Skeletal muscle cell (primary cell): ENCODE data around the gene MATN3.
A peak's percentile ranks its signal among the peaks of the same experiment; 100 is the strongest.
"Not testable (repeated sequence)": the region's sequence is repeated elsewhere in the genome, so short reads cannot be mapped to it uniquely, and the experiment has no call there.

Experiments used
- DNase-seq: peaks from one replicate; pipeline ENCODE4 v3.0.0-alpha.2; 2010; ENCODE audit warnings: low read depth
- H3K4me3 ChIP-seq: 2 replicates; pipeline ENCODE4 v1.5.1; 2011; ENCODE audit warnings: low read depth, mild to moderate bottlenecking, control low read depth, low read length, moderate library complexity

MATN3 gene, protein sequence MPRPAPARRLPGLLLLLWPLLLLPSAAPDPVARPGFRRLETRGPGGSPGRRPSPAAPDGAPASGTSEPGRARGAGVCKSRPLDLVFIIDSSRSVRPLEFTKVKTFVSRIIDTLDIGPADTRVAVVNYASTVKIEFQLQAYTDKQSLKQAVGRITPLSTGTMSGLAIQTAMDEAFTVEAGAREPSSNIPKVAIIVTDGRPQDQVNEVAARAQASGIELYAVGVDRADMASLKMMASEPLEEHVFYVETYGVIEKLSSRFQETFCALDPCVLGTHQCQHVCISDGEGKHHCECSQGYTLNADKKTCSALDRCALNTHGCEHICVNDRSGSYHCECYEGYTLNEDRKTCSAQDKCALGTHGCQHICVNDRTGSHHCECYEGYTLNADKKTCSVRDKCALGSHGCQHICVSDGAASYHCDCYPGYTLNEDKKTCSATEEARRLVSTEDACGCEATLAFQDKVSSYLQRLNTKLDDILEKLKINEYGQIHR

DNA sequence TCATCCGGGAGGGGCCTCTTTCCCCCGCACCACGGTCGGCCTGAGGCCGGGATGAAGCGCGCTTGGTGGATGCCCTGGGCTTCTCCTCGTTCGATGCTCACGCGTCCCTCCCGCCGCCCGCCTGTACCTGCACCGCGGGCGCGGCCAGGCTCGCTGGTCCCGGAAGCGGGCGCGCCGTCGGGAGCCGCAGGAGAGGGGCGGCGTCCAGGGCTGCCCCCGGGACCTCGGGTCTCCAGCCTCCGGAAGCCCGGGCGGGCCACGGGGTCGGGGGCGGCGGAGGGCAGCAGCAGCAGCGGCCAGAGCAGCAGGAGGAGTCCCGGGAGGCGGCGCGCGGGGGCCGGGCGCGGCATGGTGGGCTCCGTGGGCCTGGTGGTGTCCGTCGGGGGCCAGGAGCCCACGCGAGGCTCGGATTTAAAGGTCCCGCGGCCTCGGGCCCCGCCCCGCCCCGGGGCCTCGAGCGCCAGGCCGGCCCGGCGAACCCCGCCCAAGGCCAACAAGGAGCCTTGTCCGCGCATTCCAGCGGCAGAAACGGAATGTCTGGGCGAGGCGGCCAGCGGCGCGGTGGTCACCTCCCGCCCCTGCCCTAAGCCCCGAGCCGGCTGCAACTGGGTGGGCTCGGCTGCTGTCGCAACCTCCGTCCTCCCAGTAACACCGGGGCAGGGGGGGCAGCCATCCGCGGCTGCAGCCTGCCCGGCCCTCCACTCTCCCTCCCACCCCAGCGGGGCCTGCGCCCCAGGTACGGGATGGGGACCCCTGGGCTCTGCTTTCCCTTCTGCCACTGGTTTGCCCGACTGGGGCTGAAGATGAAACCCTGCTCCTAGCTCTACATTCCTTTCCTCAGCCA, at the start of gene MATN3:
TSS of gene MATN3 (minus strand) at position 387 of the 844 bp plus-strand sequence. CDS start at position 350, 37 bp downstream.
- DNase-seq, result no peak
- peak within 1 kb of the TSS; percentile 46 for H3K4me3 ChIP-seq

- H3K4me3 ChIP-seq, result no peak overlapping the region
- DNase-seq, result no peak
These were observed 49.5 kb upstream of the MATN3 start for GRCh38 chr2:20061940-20062339.

DNA sequence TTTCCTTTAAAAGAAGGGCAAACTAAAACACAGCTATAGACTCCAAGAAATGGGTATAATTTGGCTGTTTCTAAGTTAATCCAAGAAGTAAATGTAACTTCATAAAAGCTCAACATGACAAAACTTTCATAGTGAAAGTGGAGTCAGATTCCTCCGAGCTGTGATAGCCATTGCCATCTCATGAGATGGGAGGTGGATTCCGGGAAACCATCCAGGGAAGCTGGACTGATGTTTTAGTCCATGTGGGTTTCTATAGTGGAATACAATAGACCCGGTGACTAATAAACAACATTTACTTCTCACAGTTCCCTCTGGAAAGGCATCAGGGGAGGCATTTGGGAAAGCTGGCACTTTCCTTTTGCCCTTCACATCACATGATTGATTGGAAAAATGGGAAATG, 49.0 kb upstream of the MATN3 start:
- DNase-seq, result peak; percentile 60
- no peak overlapping the region for H3K4me3 ChIP-seq

- no peak for DNase-seq
- no peak overlapping the region for H3K4me3 ChIP-seq
These were observed 47.6 kb upstream of the MATN3 start for GRCh38 chr2:20060106-20060505.

DNA sequence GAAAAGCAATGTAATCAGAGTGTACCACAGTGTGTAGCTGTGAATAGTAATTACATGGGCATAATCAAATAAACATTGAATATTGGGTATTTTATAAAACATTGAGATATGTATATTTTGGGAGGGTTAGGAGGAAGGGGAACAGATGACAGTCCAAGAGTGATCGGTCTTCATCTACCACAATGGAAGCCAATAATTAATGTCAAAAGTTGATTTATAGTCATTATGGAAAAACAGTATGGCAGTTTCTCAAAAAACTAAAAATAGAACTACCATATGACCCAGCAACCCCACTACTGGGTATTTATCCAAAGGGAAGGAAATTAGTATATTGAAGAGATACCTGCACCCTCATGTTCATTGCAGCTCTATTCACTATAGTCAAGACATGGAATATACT, 44.8 kb upstream of the MATN3 start:
- no peak for DNase-seq
- no peak overlapping the region for H3K4me3 ChIP-seq

DNA sequence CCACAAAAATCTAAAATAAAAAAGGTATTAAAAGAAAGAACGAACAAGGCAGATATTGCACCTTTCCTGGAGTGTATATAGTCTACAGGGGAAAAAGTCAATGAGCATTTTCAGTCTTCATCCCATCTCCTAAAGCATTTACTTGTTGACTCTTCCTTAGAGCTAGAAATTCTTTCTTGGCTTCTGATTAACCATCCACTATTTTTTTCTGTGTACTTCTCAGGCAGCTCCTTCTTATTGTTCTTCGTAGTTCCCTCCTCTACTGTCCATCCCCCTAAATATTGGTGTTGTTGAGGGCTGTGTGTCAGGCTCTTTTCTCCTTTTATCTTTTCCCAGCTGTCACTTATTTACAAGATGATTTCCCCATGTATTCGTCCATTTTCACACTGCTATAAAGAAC, 42.5 kb upstream of the MATN3 start:
- no peak for DNase-seq
- no peak overlapping the region for H3K4me3 ChIP-seq

GRCh38 chr2:20054119-20054518, 41.7 kb upstream of the MATN3 start:
- DNase-seq, result no peak
- no peak overlapping the region for H3K4me3 ChIP-seq

GRCh38 chr2:20052861-20053281, 40.4 kb upstream of the MATN3 start:
- peak; percentile 82 for DNase-seq
- peak overlapping the region; percentile 80 for H3K4me3 ChIP-seq

- no peak for DNase-seq
- H3K4me3 ChIP-seq, result peak overlapping the region; percentile 80
These were observed 39.9 kb upstream of the MATN3 start for GRCh38 chr2:20052229-20052851.

- H3K4me3 ChIP-seq, result peak within 1 kb of the TSS; percentile 80
- peak; percentile 100 for DNase-seq
These were observed 39.2 kb upstream of the MATN3 start, which contains the start of gene LAPTM4A for GRCh38 chr2:20051532-20052228. Gene LAPTM4A, minus strand, starts transcription at chr2:20051628. Its CDS starts 108 bp downstream, at chr2:20051520.

DNA sequence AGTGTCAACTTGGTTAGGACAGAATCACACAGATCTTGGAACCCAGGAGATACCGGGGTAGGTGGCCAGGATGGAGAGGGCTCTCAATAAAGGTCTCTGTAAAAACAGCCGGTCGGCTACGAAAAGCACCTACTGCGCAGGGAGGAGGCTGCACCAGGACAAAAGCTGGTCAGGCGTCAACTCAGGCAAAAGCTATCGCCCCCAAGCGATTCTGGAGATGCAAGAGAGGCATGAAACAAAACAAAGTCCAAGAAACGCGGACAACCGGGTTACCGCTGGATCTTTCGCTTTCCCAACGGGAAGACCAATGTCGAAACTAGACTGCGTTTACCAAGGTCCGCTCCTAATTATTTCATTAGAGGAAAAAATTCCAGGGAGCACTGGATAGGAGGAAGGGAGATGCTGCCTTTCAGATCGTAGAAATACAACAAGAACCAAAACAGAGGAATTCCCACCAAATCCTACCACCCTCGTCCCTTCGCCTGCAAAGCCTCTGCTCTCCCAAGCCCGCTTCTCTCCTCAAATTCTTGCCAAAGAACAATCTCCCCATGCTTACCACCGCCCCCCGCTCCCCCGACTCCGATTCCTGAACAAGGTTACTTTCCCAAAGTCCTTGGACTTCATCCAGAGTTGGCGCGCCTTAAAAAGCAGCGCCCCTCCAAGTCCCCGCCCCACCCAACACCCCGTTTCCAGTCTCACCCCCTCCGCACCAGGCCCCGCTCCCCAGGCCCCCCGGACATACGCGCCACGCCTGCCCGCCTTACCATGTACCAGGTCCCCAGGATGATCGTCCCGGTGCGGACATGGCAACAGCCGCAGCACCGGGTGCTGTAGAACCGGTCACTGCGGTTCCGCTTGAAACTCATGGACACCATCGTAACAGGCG, 38.4 kb upstream of the MATN3 start:
- H3K4me3 ChIP-seq, result peak overlapping the region; percentile 80
- DNase-seq, result no peak

DNA sequence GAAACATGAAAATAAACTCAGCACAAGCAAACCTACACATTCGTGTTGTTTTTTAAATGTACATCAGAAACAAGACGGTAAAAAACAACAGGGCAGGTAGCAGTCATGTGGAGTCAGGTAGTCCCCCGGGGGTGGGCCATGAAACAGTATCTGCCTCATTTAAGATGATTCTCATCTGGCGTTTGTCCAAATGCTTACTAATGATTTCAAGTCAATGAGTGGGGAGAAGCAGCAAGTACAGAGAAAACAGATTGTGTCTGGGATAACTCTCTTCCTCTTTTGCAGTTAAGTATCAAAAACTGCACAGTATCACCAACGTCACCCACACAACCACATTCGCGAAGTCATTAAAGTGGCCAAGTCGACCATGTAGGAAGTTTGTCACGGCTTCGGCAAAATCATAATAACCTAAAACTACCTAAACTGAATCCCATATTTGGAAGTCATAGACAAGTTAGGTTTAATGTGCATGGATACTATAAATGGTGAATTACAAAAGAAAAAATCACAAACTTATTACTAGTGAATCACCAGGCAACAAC, 37.7 kb upstream of the MATN3 start:
- no peak for DNase-seq
- peak overlapping the region; percentile 80 for H3K4me3 ChIP-seq

- peak overlapping the region; percentile 80 for H3K4me3 ChIP-seq
- no peak for DNase-seq
These were observed 37.2 kb upstream of the MATN3 start for GRCh38 chr2:20049637-20050036.

DNA sequence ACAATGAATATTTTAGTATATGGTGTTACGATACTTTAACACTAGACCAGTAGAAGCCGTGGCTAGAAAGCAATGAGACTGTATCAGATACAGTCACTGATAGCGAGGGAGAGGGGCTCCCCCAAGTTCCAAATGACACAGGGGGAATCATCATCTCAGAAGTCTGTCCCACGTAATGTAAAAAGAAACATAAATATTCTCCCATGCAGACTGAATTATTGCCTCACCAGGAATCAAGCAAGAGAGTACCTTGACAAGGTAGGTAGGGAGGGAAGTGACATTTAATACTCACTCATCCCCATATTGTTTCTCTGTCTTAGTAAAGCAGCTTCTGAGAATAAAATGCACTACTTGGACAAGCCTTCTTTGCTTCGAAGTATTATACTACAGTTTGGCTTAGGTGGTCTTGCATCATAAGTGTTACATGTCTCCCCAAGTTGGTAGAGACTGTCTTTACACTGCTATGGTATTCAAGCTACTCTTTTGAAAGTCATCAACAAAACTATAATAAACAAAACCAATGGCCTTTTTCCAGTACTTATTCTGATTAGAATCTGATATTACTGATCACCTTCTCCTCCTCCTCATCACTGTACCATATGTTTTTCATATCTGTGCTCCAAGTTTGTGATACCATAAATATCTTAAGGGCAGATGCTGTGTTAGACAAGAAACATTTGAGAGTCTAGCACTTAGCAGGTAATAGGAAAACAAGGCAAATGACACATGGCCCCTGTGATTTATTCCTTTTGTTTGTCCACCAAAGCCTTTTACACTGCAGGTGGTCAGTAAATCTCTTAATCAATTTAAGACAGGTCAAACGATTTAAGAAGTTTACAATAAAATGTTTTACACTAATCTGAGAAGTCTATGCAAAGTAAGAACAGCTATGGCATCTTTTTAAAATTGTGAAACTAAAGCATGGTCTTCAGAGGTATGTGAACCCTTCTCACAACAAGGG, 36.3 kb upstream of the MATN3 start:
- H3K4me3 ChIP-seq, result peak overlapping the region; percentile 80
- no peak for DNase-seq

- not testable (repeated sequence) for H3K4me3 ChIP-seq, DNase-seq
These were observed 33.3 kb upstream of the MATN3 start for GRCh38 chr2:20045712-20046292.

DNA sequence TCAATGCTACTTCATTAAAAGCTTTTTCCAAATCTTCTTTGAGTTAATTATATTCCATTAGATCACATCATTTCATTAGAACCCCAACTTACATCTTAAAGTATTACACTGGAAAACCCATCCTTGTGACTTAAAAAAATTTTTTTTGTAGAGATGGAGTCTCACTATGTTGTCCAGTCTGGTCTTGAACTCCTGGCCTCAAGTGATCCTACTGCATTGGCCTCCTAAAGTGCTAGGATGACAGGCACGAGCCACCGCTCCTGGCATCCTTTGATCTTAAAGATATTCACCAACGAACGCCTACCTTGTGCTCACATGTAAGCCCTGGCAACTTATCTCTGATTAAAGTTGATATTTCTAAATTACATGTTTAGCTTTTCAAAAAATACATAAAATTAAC, 32.3 kb upstream of the MATN3 start:
- DNase-seq, result no peak

GRCh38 chr2:20042531-20042930, 30.1 kb upstream of the MATN3 start:
- no peak overlapping the region for H3K4me3 ChIP-seq
- DNase-seq, result no peak

More for the DNA sequence above, 32.3 kb upstream of the MATN3 start:
- no peak overlapping the region for H3K4me3 ChIP-seq
